H1 (cell line): ENCODE measurements around the gene CYP46A1.

Source experiments
- CEBPB ChIP-seq: IDR thresholded peaks from 2 replicates; pipeline ENCODE4 v1.6.1; 2012; ENCODE audit warnings: low read depth, low read length
- CHD2 ChIP-seq: IDR thresholded peaks from 2 replicates; pipeline ENCODE4 v1.6.1; 2012; ENCODE audit warnings: low read length, improper control_type of control experiment
- EP300 ChIP-seq, 2 experiments: IDR thresholded peaks; 1 replicate in 1 of 2; 2 replicates in 1 of 2; pipeline ENCODE4 v1.6.1; 2011 to 2012; ENCODE audit warnings: low read depth in 2 of 2, low read length in 2 of 2, mild to moderate bottlenecking in 2 of 2, borderline replicate concordance in 1 of 2, inconsistent platforms in 1 of 2, moderate library complexity in 1 of 2
- POLR2A ChIP-seq, 2 experiments: IDR thresholded peaks; 1 replicate in 1 of 2; 2 replicates in 1 of 2; pipeline ENCODE4 v1.6.1; 2011; ENCODE audit warnings: low read depth in 2 of 2, low read length in 2 of 2, mild to moderate bottlenecking in 2 of 2; ENCODE audit errors: control extremely low read depth in 1 of 2
- POLR2AphosphoS5 ChIP-seq: IDR thresholded peaks from 2 replicates; pipeline ENCODE4 v1.6.1; 2011; ENCODE audit warnings: low read depth, low read length
- RAD21 ChIP-seq, 2 experiments: IDR thresholded peaks in 1 of 2; conservative IDR thresholded peaks in 1 of 2; 2 replicates each; pipeline ENCODE4 v1.6.1; 2011; ENCODE audit warnings: low read depth in 2 of 2, low read length in 2 of 2, improper control_type of control experiment in 1 of 2, inconsistent platforms in 1 of 2, mild to moderate bottlenecking in 1 of 2, moderate library complexity in 1 of 2
- RFX5 ChIP-seq: IDR thresholded peaks from 2 replicates; pipeline ENCODE4 v1.6.1; 2011; ENCODE audit warnings: low read depth, low read length, improper control_type of control experiment, borderline replicate concordance
- SRF ChIP-seq: IDR thresholded peaks from 2 replicates; pipeline ENCODE4 v1.6.1; 2011; ENCODE audit warnings: mild to moderate bottlenecking, low read depth, low read length, moderate library complexity
- TCF12 ChIP-seq: IDR thresholded peaks from 2 replicates; pipeline ENCODE4 v1.6.1; 2011; ENCODE audit warnings: low read depth, mild to moderate bottlenecking, low read length
- TF ChIP-seq, protein P1 (sequence below), 3 experiments: IDR thresholded peaks; 1 replicate in 2 of 3; 2 replicates in 1 of 3; pipeline versions ENCODE4 v1.5.1 to v1.6.1; 2011; ENCODE audit warnings: low read length in 3 of 3, mild to moderate bottlenecking in 3 of 3, inconsistent platforms in 2 of 3, low read depth in 1 of 3, moderate library complexity in 1 of 3; ENCODE audit not compliant: insufficient read depth in 1 of 3; ENCODE audit errors: control extremely low read depth in 1 of 3

DNA sequence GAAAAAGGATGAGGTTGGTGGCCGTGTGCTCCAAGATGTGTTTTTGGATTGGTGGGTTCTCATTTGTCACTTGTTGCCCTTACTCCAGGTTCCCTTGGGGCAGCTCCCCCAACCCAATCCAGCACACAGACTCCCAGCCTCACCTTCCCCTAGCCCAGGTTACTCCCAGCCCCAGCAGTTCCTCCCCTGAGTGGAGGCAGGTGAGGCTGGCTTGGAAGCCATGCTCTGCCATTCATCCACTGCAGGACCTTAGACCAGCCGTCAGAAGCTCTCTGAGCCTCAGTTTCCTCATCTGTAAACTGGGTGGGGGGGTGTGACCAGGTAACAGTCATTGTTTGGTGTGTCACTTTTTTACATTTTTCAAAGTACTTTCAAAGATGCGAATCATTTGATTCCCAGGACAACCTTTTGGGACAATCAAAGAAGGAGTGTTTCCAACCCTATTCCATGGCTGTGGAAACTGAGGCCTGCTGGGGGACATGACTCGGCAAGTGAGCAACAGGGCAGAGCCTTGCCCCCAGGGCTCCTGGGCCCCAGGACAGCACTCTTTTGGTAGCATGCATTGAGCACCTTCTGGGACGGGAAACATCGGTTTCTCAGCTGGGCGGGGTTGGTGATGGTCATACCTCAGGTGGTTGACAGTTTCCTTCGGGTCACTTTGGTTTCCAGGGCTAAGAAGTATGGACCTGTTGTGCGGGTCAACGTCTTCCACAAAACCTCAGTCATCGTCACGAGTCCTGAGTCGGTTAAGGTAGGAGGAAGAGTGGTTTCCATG, 7.2 kb downstream of the CYP46A1 start:
- TF ChIP-seq, protein P1, sequence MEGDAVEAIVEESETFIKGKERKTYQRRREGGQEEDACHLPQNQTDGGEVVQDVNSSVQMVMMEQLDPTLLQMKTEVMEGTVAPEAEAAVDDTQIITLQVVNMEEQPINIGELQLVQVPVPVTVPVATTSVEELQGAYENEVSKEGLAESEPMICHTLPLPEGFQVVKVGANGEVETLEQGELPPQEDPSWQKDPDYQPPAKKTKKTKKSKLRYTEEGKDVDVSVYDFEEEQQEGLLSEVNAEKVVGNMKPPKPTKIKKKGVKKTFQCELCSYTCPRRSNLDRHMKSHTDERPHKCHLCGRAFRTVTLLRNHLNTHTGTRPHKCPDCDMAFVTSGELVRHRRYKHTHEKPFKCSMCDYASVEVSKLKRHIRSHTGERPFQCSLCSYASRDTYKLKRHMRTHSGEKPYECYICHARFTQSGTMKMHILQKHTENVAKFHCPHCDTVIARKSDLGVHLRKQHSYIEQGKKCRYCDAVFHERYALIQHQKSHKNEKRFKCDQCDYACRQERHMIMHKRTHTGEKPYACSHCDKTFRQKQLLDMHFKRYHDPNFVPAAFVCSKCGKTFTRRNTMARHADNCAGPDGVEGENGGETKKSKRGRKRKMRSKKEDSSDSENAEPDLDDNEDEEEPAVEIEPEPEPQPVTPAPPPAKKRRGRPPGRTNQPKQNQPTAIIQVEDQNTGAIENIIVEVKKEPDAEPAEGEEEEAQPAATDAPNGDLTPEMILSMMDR (IDR thresholded peaks at IDR 0.05; ENCODE audit: control extremely low read depth in 1 of 3, insufficient read depth in 1 of 3, low read depth in 1 of 3, low read length in 3 of 3): no peak
- TF ChIP-seq SRF (no peak), POLR2AphosphoS5 (no peak), POLR2A (IDR thresholded peaks at IDR 0.05; ENCODE audit: control extremely low read depth in 1 of 2, low read depth in 2 of 2, low read length in 2 of 2) (no peak), RFX5 (no peak), RAD21 (IDR thresholded peaks at IDR 0.05 in 1 of 2, conservative IDR thresholded peaks at IDR 0.05 in 1 of 2; ENCODE audit: low read depth in 2 of 2, low read length in 2 of 2) (no peak), EP300 (IDR thresholded peaks at IDR 0.05; ENCODE audit: borderline replicate concordance in 1 of 2, low read depth in 2 of 2, low read length in 2 of 2) (no peak), TCF12 (no peak), CHD2 (no peak), CEBPB (no peak)
